ENCODE measurements around the gene GCK.

GCK gene

GRCh38 chr7:44180631-44181030 lies 8.6 kb downstream of the GCK start:
- H3K79me2 ChIP-seq (ENCODE audit: insufficient read depth, low read length) = no peaks in the 10 kb centered on the region
- DNase-seq (no peak), ATAC-seq (ENCODE audit: insufficient read depth, low read depth) (no peak)
- H4K20me1 ChIP-seq (ENCODE audit: insufficient read depth, low read length) = 0 out of 2 replicates have a peak, but pooled peaks cover 2% of the 10 kb centered on the region
- no peak for TF ChIP-seq EZH2 (IDR thresholded peaks at IDR 0.05; ENCODE audit: borderline replicate concordance, low read depth, low read length, severe bottlenecking)
- TF ChIP-seq CTCF (IDR thresholded peaks at IDR 0.05; ENCODE audit: borderline replicate concordance, extremely low read depth, low read length, poor library complexity, severe bottlenecking) = no peak
- no peak overlapping the region for H3K9ac ChIP-seq (ENCODE audit: low read depth, low read length)
- no peaks in the 10 kb centered on the region for H3K4me1 ChIP-seq (ENCODE audit: insufficient read depth, low read length)
- H3K4me2 ChIP-seq (ENCODE audit: insufficient read depth, low read length) = no peak overlapping the region
- H3K9me3 ChIP-seq (ENCODE audit: insufficient read depth, low read length, severe bottlenecking) = peaks cover 10% of the 10 kb centered on the region
- H3K27ac ChIP-seq (ENCODE audit: low read length) = no peak overlapping the region
- H3K4me3 ChIP-seq (ENCODE audit: low read depth in 1 of 2, low read length in 2 of 2) = no peak overlapping the region
- H2AFZ ChIP-seq (ENCODE audit: low read depth, low read length) = no peak overlapping the region
- H3K36me3 ChIP-seq (ENCODE audit: insufficient read depth, low read length) = no peaks in the 10 kb centered on the region
- H3K27me3 ChIP-seq (ENCODE audit: insufficient read depth, low read length, poor library complexity) = no peaks in the 10 kb centered on the region

- H3K4me3 ChIP-seq (ENCODE audit: low read depth in 1 of 2, low read length in 2 of 2) = no peak overlapping the region
- no peak overlapping the region for H2AFZ ChIP-seq (ENCODE audit: low read depth, low read length)
- TF ChIP-seq EZH2 (IDR thresholded peaks at IDR 0.05; ENCODE audit: borderline replicate concordance, low read depth, low read length, severe bottlenecking) (no peak), CTCF (IDR thresholded peaks at IDR 0.05; ENCODE audit: borderline replicate concordance, extremely low read depth, low read length, poor library complexity, severe bottlenecking) (no peak)
- H3K4me1 ChIP-seq (ENCODE audit: insufficient read depth, low read length) = no peaks in the 10 kb centered on the region
- H3K36me3 ChIP-seq (ENCODE audit: insufficient read depth, low read length) = no peaks in the 10 kb centered on the region
- H4K20me1 ChIP-seq (ENCODE audit: insufficient read depth, low read length) = 0 out of 2 replicates have a peak, but pooled peaks cover 2% of the 10 kb centered on the region
- H3K27me3 ChIP-seq (ENCODE audit: insufficient read depth, low read length, poor library complexity) = no peaks in the 10 kb centered on the region
- no peaks in the 10 kb centered on the region for H3K79me2 ChIP-seq (ENCODE audit: insufficient read depth, low read length)
- ATAC-seq (ENCODE audit: insufficient read depth, low read depth) = no peak
- H3K4me2 ChIP-seq (ENCODE audit: insufficient read depth, low read length) = no peak overlapping the region
- peaks cover 6% of the 10 kb centered on the region for H3K9me3 ChIP-seq (ENCODE audit: insufficient read depth, low read length, severe bottlenecking)
- H3K9ac ChIP-seq (ENCODE audit: low read depth, low read length) = no peak overlapping the region
- no peak for DNase-seq
- no peak overlapping the region for H3K27ac ChIP-seq (ENCODE audit: low read length)
Observed at GRCh38 chr7:44177570-44178131, 11.6 kb downstream of the GCK start.

GRCh38 chr7:44176486-44176885 lies 12.8 kb downstream of the GCK start:
- H4K20me1 ChIP-seq (ENCODE audit: insufficient read depth, low read length) = 0 out of 2 replicates have a peak, but pooled peaks cover 2% of the 10 kb centered on the region
- no peaks in the 10 kb centered on the region for H3K4me1 ChIP-seq (ENCODE audit: insufficient read depth, low read length)
- H3K4me3 ChIP-seq (ENCODE audit: low read depth in 1 of 2, low read length in 2 of 2) = no peak overlapping the region
- no peak overlapping the region for H3K9ac ChIP-seq (ENCODE audit: low read depth, low read length)
- no peak overlapping the region for H3K27ac ChIP-seq (ENCODE audit: low read length)
- no peaks in the 10 kb centered on the region for H3K36me3 ChIP-seq (ENCODE audit: insufficient read depth, low read length)
- no peaks in the 10 kb centered on the region for H3K27me3 ChIP-seq (ENCODE audit: insufficient read depth, low read length, poor library complexity)
- H2AFZ ChIP-seq (ENCODE audit: low read depth, low read length) = no peak overlapping the region
- TF ChIP-seq EZH2 (IDR thresholded peaks at IDR 0.05; ENCODE audit: borderline replicate concordance, low read depth, low read length, severe bottlenecking) (no peak), CTCF (IDR thresholded peaks at IDR 0.05; ENCODE audit: borderline replicate concordance, extremely low read depth, low read length, poor library complexity, severe bottlenecking) (no peak)
- no peaks in the 10 kb centered on the region for H3K79me2 ChIP-seq (ENCODE audit: insufficient read depth, low read length)
- no peaks in the 10 kb centered on the region for H3K9me3 ChIP-seq (ENCODE audit: insufficient read depth, low read length, severe bottlenecking)
- no peak for DNase-seq
- ATAC-seq (ENCODE audit: insufficient read depth, low read depth) = no peak
- no peak overlapping the region for H3K4me2 ChIP-seq (ENCODE audit: insufficient read depth, low read length)

All from DND-41 (cell line).